ENCODE data around the gene PDGFB.
A peak's percentile ranks its signal among the peaks of the same experiment; 100 is the strongest.

Gene PDGFB

GRCh38 chr22:39177456-39177775 is 67.4 kb downstream of the PDGFB start:
- no peak for DNase-seq (ENCODE audit: low read depth)
- no peak overlapping the region for H3K4me3 ChIP-seq (ENCODE audit: low read depth, low read length)
- TF ChIP-seq CTCF (IDR thresholded peaks at IDR 0.05; ENCODE audit: low read depth, low read length, missing control alignments) = no peak
- in situ Hi-C loops (cut with HindIII; ENCODE audit: low sequenced_read_pairs) = no loop called here

- no peak for DNase-seq (ENCODE audit: low read depth)
Observed at GRCh38 chr22:39176714-39177455, 67.9 kb downstream of the PDGFB start.

GRCh38 chr22:39176143-39176713 is 68.6 kb downstream of the PDGFB start:
- H3K4me3 ChIP-seq (ENCODE audit: low read depth, low read length) = no peak overlapping the region
- no peak for DNase-seq (ENCODE audit: low read depth)
- in situ Hi-C loops (cut with HindIII; ENCODE audit: low sequenced_read_pairs) = no loop called here
- TF ChIP-seq CTCF (IDR thresholded peaks at IDR 0.05; ENCODE audit: low read depth, low read length, missing control alignments) = no peak

More at GRCh38 chr22:39176714-39177455, 67.9 kb downstream of the PDGFB start:
- no peak for TF ChIP-seq CTCF (IDR thresholded peaks at IDR 0.05; ENCODE audit: low read depth, low read length, missing control alignments)
- in situ Hi-C loops (cut with HindIII; ENCODE audit: low sequenced_read_pairs) = no loop called here
- H3K4me3 ChIP-seq (ENCODE audit: low read depth, low read length) = no peak overlapping the region

GRCh38 chr22:39175353-39176142 is 69.2 kb downstream of the PDGFB start:
- in situ Hi-C loops (cut with HindIII; ENCODE audit: low sequenced_read_pairs) = no loop called here
- H3K4me3 ChIP-seq (ENCODE audit: low read depth, low read length) = no peak overlapping the region
- TF ChIP-seq CTCF (IDR thresholded peaks at IDR 0.05; ENCODE audit: low read depth, low read length, missing control alignments) = no peak
- no peak for DNase-seq (ENCODE audit: low read depth)

- in situ Hi-C loops (cut with HindIII; ENCODE audit: low sequenced_read_pairs) = no loop called here
- H3K4me3 ChIP-seq (ENCODE audit: low read depth, low read length) = no peak overlapping the region
Observed at GRCh38 chr22:39174498-39175352, 70.1 kb downstream of the PDGFB start.

More at GRCh38 chr22:39174498-39175352, 70.1 kb downstream of the PDGFB start:
- DNase-seq (ENCODE audit: low read depth) = peak; percentile 73
- TF ChIP-seq CTCF (IDR thresholded peaks at IDR 0.05; ENCODE audit: low read depth, low read length, missing control alignments) = no peak

All from astrocyte of the cerebellum (primary cell).